ENCODE results near the gene TCF7L1. TPM values are rescaled to one million over a fixed set of nuclear protein-coding genes. Genes with fewer than 3 reads are reported as not detected.
"Not testable (repeated sequence)": the region's sequence is repeated elsewhere in the genome, so short reads cannot be mapped to it uniquely, and the experiment has no call there.

The TCF7L1 gene
- total and polyA plus RNA-seq, 2 of the 13 experiments (the other 11 are each of a cell fraction or from before 2014, with no cell fraction given) = 0.04 to 0.15 TPM

GRCh38 chr2:85210511-85210910 is 77.3 kb downstream of the TCF7L1 start:
- FAIRE-seq (no peak), DNase-seq (ENCODE audit: low spot score) (no peak), ATAC-seq (no peak)
- 12% methylated on average over 7 of the region's 7 CpGs for WGBS (ENCODE audit: low lambda C conversion rate)
- intact Hi-C loops (cut with micrococcal nuclease; ENCODE audit: unreplicated experiment) = no loop called here
- no peak overlapping the region for H3K27ac ChIP-seq (ENCODE audit: extremely low read length, insufficient read depth, low read length)
- TF ChIP-seq STAT5B (CRISPR knock-in tag; IDR thresholded peaks at IDR 0.05) = no peak
- no peak for TF ChIP-seq NR2F1 (CRISPR knock-in tag; IDR thresholded peaks at IDR 0.05)
- TF ChIP-seq PCBP2 (optimal IDR thresholded peaks at IDR 0.05; ENCODE audit: low read depth, low read length, poor library complexity, severe bottlenecking) = no peak
- no peak for TF ChIP-seq SAFB2 (CRISPR knock-in tag; IDR thresholded peaks at IDR 0.05; ENCODE audit: borderline replicate concordance, low read depth)
- no peaks in the 10 kb centered on the region for H3K4me1 ChIP-seq (ENCODE audit: insufficient read depth, low read length)
- no peak overlapping the region for H2AFZ ChIP-seq (ENCODE audit: low read length)
- no peak overlapping the region for H3K9ac ChIP-seq (ENCODE audit: insufficient read depth, low read depth, low read length)
- POLR2A ChIA-PET = no interaction called here
- no peaks in the 10 kb centered on the region for H4K20me1 ChIP-seq (ENCODE audit: insufficient read depth, low read length)
- CTCF ChIA-PET (ENCODE audit: low intra/inter-chr PET ratio, low total read pairs) = no interaction called here
- no peak overlapping the region for H3K4me3 ChIP-seq (replicated peaks in 1 of 3; ENCODE audit: insufficient read depth in 1 of 3, low read depth in 2 of 3, low read length in 3 of 3)
- in situ Hi-C loops (cut with HindIII; ENCODE audit: extremely low pct_ligation_motif_present, low pct_unique_long_range_greater_than_20kb) = no loop called here
- H3K4me2 ChIP-seq (ENCODE audit: low read depth, low read length) = no peak overlapping the region
- no peaks in the 10 kb centered on the region for H3K36me3 ChIP-seq (replicated peaks in 1 of 2; ENCODE audit: control insufficient read depth in 1 of 2, insufficient read depth in 2 of 2, low read length in 2 of 2)
- H3K9me3 ChIP-seq (ENCODE audit: low read length) = no peaks in the 10 kb centered on the region
- H3K27me3 ChIP-seq (ENCODE audit: control insufficient read depth in 1 of 2, insufficient read depth in 2 of 2, low read length in 2 of 2) = peaks cover 8 to 66% of the 10 kb centered on the region in 2 experiments; a peak in 4 of 5 replicates
- BruUV-seq (replicated peaks) = no TSS peak
- no peaks in the 10 kb centered on the region for H3K79me2 ChIP-seq (ENCODE audit: insufficient read depth, low read length)

- H3K4me3 ChIP-seq (replicated peaks in 1 of 3; ENCODE audit: insufficient read depth in 1 of 3, low read depth in 2 of 3, low read length in 3 of 3); H4K20me1 ChIP-seq (ENCODE audit: insufficient read depth, low read length); H2AFZ ChIP-seq (ENCODE audit: low read length); intact Hi-C loops (cut with micrococcal nuclease; ENCODE audit: unreplicated experiment); DNase-seq (ENCODE audit: low spot score); ATAC-seq; H3K9me3 ChIP-seq (ENCODE audit: low read length); FAIRE-seq; H3K9ac ChIP-seq (ENCODE audit: insufficient read depth, low read depth, low read length); POLR2A ChIA-PET; H3K79me2 ChIP-seq (ENCODE audit: insufficient read depth, low read length); BruUV-seq (replicated peaks); in situ Hi-C loops (cut with HindIII; ENCODE audit: extremely low pct_ligation_motif_present, low pct_unique_long_range_greater_than_20kb); CTCF ChIA-PET (ENCODE audit: low intra/inter-chr PET ratio, low total read pairs); H3K4me2 ChIP-seq (ENCODE audit: low read depth, low read length); H3K27ac ChIP-seq (ENCODE audit: extremely low read length, insufficient read depth, low read length); H3K4me1 ChIP-seq (ENCODE audit: insufficient read depth, low read length); H3K36me3 ChIP-seq (replicated peaks in 1 of 2; ENCODE audit: control insufficient read depth in 1 of 2, insufficient read depth in 2 of 2, low read length in 2 of 2): not testable (repeated sequence)
- H3K27me3 ChIP-seq (ENCODE audit: control insufficient read depth in 1 of 2, insufficient read depth in 2 of 2, low read length in 2 of 2) = peaks cover 9 to 66% of the 10 kb centered on the region in 2 experiments; a peak in 4 of 5 replicates
- WGBS (ENCODE audit: low lambda C conversion rate) = 41% methylated on average over 9 of the region's 9 CpGs
Observed at GRCh38 chr2:85211606-85212005, 78.4 kb downstream of the TCF7L1 start.

All from HepG2 (cell line).